Endothelial cell of umbilical vein (primary cell): ENCODE results near the gene SLC9A3. TPM values are rescaled to one million over a fixed set of nuclear protein-coding genes. Genes with fewer than 3 reads are reported as not detected.

ENCODE experiments used
- BruUV-seq: library from RNA; stranded (reverse); fragments of 400-500 nt; replicated peaks from 2 replicates; lab custom pipeline; 2021; lab: Mats Ljungman, UMichigan
- CTCF ChIA-PET: fragments of 300-600, 350-600 bp; sonication (Branson Sonifier 250); formaldehyde crosslinking; loops from one replicate; lab custom pipeline; 2021; ENCODE audit warnings: antibody characterized with exemption, inconsistent platforms; lab: Charles Lee
- POLR2A ChIA-PET: fragments of 300-600, 350-600 bp; sonication (Branson Sonifier 250); formaldehyde crosslinking; loops from one replicate; lab custom pipeline; 2021; ENCODE audit warnings: antibody characterized with exemption, inconsistent platforms; lab: Charles Lee
- DNase-seq: peaks from one replicate; pipeline ENCODE4 v3.0.0-alpha.2; 2011; ENCODE audit warnings: low read depth, low spot score
- FAIRE-seq: peaks from 2 replicates; lab custom pipeline; 2011; peaks lifted over from hg19 to GRCh38; lab: Jason Lieb, UNC
- H2AFZ ChIP-seq: 2 replicates; pipeline ENCODE4 v1.6.0; 2012; ENCODE audit warnings: low read depth, low read length, control low read depth, inconsistent platforms
- H3K27ac ChIP-seq: 2 replicates; pipeline ENCODE4 v1.5.1; 2011; ENCODE audit warnings: low read depth, mild to moderate bottlenecking, control low read depth, low read length, moderate library complexity; ENCODE audit not compliant: insufficient read depth
- H3K27me3 ChIP-seq, 2 experiments: 2 replicates each; pipeline versions ENCODE4 v1.6.0 to v1.6.1; 2011; ENCODE audit warnings: low read length in 2 of 2, mixed read lengths in 1 of 2; ENCODE audit not compliant: control insufficient read depth in 2 of 2, insufficient read depth in 2 of 2
- H3K36me3 ChIP-seq, 2 experiments: 2 replicates in 1 of 2; 3 replicates in 1 of 2; pipeline ENCODE4 v1.5.1; 2011; ENCODE audit warnings: low read length in 2 of 2, mild to moderate bottlenecking in 1 of 2, moderate library complexity in 1 of 2; ENCODE audit not compliant: control insufficient read depth in 2 of 2, insufficient read depth in 2 of 2; ENCODE audit errors: extremely low read depth in 1 of 2
- H3K4me1 ChIP-seq: 3 replicates; pipeline ENCODE4 v1.5.1; 2011; ENCODE audit warnings: mild to moderate bottlenecking, low read length; ENCODE audit not compliant: control insufficient read depth, insufficient read depth; ENCODE audit errors: extremely low read depth
- H3K4me2 ChIP-seq: 2 replicates; pipeline ENCODE4 v1.6.1; 2011; ENCODE audit warnings: low read length, control low read depth, mixed read lengths; ENCODE audit not compliant: insufficient read depth
- H3K4me3 ChIP-seq, 3 experiments: fragments of 200-600 bp in 1 of 3; sonication (generic), shearing (Covaris generic) in 1 of 3; replicated peaks in 1 of 3; 2 replicates each; pipeline ENCODE4 v1.5.1; 2011 to 2016; ENCODE audit warnings: control low read depth in 3 of 3, low read length in 3 of 3, mild to moderate bottlenecking in 2 of 3, inconsistent platforms in 1 of 3, low read depth in 1 of 3, moderate library complexity in 1 of 3; ENCODE audit not compliant: insufficient read depth in 1 of 3
- H3K79me2 ChIP-seq: 2 replicates; pipeline ENCODE4 v1.6.0; 2012; ENCODE audit warnings: low read length, inconsistent platforms; ENCODE audit not compliant: control insufficient read depth, insufficient read depth
- H3K9ac ChIP-seq: replicated peaks from 2 replicates; pipeline ENCODE3; 2011; ENCODE audit warnings: low read length, control low read depth; ENCODE audit not compliant: insufficient read depth; ENCODE audit errors: extremely low read depth
- H3K9me1 ChIP-seq: replicated peaks from 3 replicates; pipeline ENCODE4 v1.6.0; 2011; ENCODE audit warnings: mild to moderate bottlenecking, low read length; ENCODE audit not compliant: control insufficient read depth, insufficient read depth; ENCODE audit errors: extremely low read depth
- H3K9me3 ChIP-seq: replicated peaks from 2 replicates; pipeline ENCODE4 v1.5.1; 2012; ENCODE audit warnings: low read length, inconsistent platforms; ENCODE audit not compliant: control insufficient read depth, insufficient read depth
- H4K20me1 ChIP-seq: replicated peaks from 2 replicates; pipeline ENCODE3; 2011; ENCODE audit warnings: mild to moderate bottlenecking, low read length; ENCODE audit not compliant: control insufficient read depth, insufficient read depth; ENCODE audit errors: extremely low read depth
- CTCF ChIP-seq, 2 donors: IDR thresholded peaks; 1 replicate in 1 of 2; 2 replicates in 1 of 2; pipeline ENCODE4 v1.5.1; 2011; ENCODE audit warnings: low read length in 2 of 2, mild to moderate bottlenecking in 2 of 2, moderate library complexity in 2 of 2, control low read depth in 1 of 2, inconsistent platforms in 1 of 2, low read depth in 1 of 2; ENCODE audit not compliant: insufficient read depth in 1 of 2; ENCODE audit errors: extremely low read depth in 1 of 2
- EZH2 ChIP-seq: IDR thresholded peaks from 2 replicates; pipeline ENCODE4 v1.6.1; 2012; ENCODE audit warnings: borderline replicate concordance, low read depth, mild to moderate bottlenecking, moderate library complexity, low read length, inconsistent platforms; ENCODE audit not compliant: severe bottlenecking
- FOS ChIP-seq: IDR thresholded peaks from 2 replicates; pipeline ENCODE4 v1.6.1; 2011; ENCODE audit warnings: mild to moderate bottlenecking, low read length, moderate library complexity, borderline replicate concordance; ENCODE audit not compliant: insufficient read depth
- GATA2 ChIP-seq: IDR thresholded peaks from 2 replicates; pipeline ENCODE4 v1.7.0; 2011; ENCODE audit warnings: low read depth, mild to moderate bottlenecking, moderate library complexity, mixed read lengths, low read length; ENCODE audit not compliant: insufficient read length, insufficient read depth
- JUN ChIP-seq: IDR thresholded peaks from 2 replicates; pipeline ENCODE4 v1.6.1; 2011; ENCODE audit warnings: borderline replicate concordance, low read depth; ENCODE audit not compliant: insufficient read length, insufficient read depth
- MAX ChIP-seq: IDR thresholded peaks from 2 replicates; pipeline ENCODE4 v1.6.1; 2011; ENCODE audit not compliant: insufficient read depth, insufficient read length
- MYC ChIP-seq: IDR thresholded peaks from one replicate; pipeline ENCODE4 v1.6.1; 2011; ENCODE audit warnings: mild to moderate bottlenecking, low read depth, low read length
- POLR2A ChIP-seq: IDR thresholded peaks from 2 replicates; pipeline ENCODE4 v1.6.1; 2012; ENCODE audit warnings: low read depth, mild to moderate bottlenecking, control low read depth, low read length
- POLR2AphosphoS5 ChIP-seq: IDR thresholded peaks from 2 replicates; pipeline ENCODE4 v1.6.1; 2012; ENCODE audit warnings: low read depth, mild to moderate bottlenecking, control low read depth, low read length, moderate library complexity; ENCODE audit not compliant: insufficient read depth
- dilution Hi-C: fragments of 300-500 bp; cut with MboI; formaldehyde crosslinking; loops from one replicate; pipeline ENCODE4 v1.15.0; 2019; ENCODE audit warnings: low sequenced_read_pairs; ENCODE audit not compliant: extremely low pct_ligation_motif_present
- intact Hi-C: fragments of 100-400 bp; cut with micrococcal nuclease; formaldehyde crosslinking; loops from one replicate; pipeline ENCODE4 v1.10.0; 2022
- polyA plus RNA-seq, 4 experiments: library from polyadenylated mRNA; depleted of rRNA in 3 of 4; stranded (reverse) in 3 of 4; unstranded in 1 of 4; fragments of >200 nt; gene quantifications; 2 replicates each; pipeline versions ENCODE4 v1.2.1 to v1.2.3, GENCODE V29; 2011 to 2012; ENCODE audit warnings: missing spikeins in 1 of 4
- total RNA-seq: library from RNA; stranded (reverse); gene quantifications from 2 replicates; pipeline ENCODE4 v1.2.3, GENCODE V29; 2021

The SLC9A3 gene
- total and polyA plus RNA-seq, 2 donors (not counting 3 experiments of a cell fraction or from before 2014, with no cell fraction given): 0.79 to 0.82 TPM

DNA sequence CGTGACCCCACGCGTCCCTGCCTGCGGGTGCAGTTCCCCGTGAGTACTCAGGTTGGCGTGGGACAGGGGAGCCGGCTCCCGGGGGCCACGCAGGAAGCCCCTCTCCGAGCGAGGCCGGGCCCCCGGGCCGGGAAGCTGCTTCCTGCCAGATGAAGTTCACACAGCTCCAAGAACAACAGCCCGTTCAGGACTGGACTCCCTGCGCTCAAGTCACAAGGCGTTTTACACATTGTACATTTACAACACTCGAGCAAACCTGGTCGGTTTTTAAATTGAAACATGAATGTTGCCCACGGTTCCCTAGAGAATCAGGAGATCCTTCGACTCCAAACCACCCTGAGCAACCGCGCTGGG, 22.4 kb downstream of the SLC9A3 start:
- peaks cover 0 to 3% of the 10 kb centered on the region in 2 experiments for H3K27me3 ChIP-seq
- no peaks in the 10 kb centered on the region for H4K20me1 ChIP-seq
- POLR2A ChIA-PET: no interaction called here
- dilution Hi-C loops: no loop called here
- no peaks in the 10 kb centered on the region for H3K36me3 ChIP-seq
- no peaks in the 10 kb centered on the region for H3K4me1 ChIP-seq
- FAIRE-seq (no peak), DNase-seq (peak; percentile 26)
- no peaks in the 10 kb centered on the region for H3K79me2 ChIP-seq
- H3K4me2 ChIP-seq: no peak overlapping the region
- H3K9me1 ChIP-seq: no peaks in the 10 kb centered on the region
- no peak overlapping the region for H3K27ac ChIP-seq
- intact Hi-C loops: no loop called here
- TF ChIP-seq FOS (no peak), CTCF (IDR thresholded peaks at IDR 0.05; ENCODE audit: extremely low read depth in 1 of 2, insufficient read depth in 1 of 2, low read depth in 1 of 2, low read length in 2 of 2) (no peak), JUN (no peak), GATA2 (no peak), MYC (no peak), MAX (no peak), POLR2AphosphoS5 (no peak), EZH2 (no peak), POLR2A (no peak)
- CTCF ChIA-PET: interaction anchor here (0.6 to 1.2 kb wide), 2 partner anchors 9 to 55 kb away, joined by 3 to 4 read pairs; no protein-coding TSS in a partner anchor
- H2AFZ ChIP-seq: peak overlapping the region; percentile 38
- H3K4me3 ChIP-seq: no peak overlapping the region
- no TSS peak for BruUV-seq
- no peaks in the 10 kb centered on the region for H3K9me3 ChIP-seq
- no peak overlapping the region for H3K9ac ChIP-seq
